ENCODE results near the gene MOK.

DNA sequence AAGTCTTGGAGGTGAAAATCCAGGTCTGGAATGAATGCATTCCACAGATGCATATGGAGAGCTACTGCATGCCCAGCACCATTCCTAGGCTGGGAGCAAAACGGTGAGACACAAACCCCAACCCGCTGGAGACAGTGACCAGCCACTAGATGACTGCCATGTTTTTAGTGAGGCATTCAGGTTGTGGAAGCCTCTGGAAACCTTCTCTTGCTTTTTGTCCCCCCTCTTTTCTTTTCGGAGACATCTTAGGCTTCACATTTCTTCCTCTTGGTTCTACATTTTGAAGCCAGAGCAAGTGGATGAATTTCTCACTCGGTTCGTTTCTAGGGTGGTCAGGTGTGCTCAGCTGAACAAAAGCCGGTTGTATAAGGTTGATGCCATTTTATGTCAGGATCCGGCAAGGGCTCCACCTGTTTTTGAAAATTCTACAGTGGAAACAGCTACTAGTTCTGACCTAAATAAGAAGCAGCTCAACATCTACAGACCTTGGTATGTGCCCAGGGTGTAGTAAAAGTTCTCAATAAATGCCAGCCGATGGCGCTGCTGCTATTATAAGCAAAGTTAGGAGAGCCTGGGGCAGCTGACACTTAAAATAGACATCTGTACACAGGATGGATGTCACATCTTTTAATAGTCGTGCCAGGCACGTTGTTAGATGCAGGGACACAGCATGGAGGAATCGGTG lies 12.7 kb upstream of the MOK start:
- TF ChIP-seq CTCF (conservative IDR thresholded peaks at IDR 0.05) (no peak; the same call in 1 of the 2 replicates), ZFX (IDR thresholded peaks at IDR 0.05) (peak; percentile 33; the same call in 1 of the 2 replicates)

Data from C4-2B (cell line).